H1 (cell line): Measurements from ENCODE around the gene EME2.

Source experiments
- ATF3 ChIP-seq: IDR thresholded peaks from 2 replicates; pipeline ENCODE4 v1.6.1; 2011; ENCODE audit warnings: low read depth, mild to moderate bottlenecking, low read length; ENCODE audit not compliant: insufficient read depth
- CBX5 ChIP-seq: fragments of 300-800, 300-1000 bp; sonication (generic); IDR thresholded peaks from 2 replicates; pipeline ENCODE4 v1.7.1; 2016; ENCODE audit warnings: antibody characterized with exemption, low read length, low read depth
- CREB1 ChIP-seq: IDR thresholded peaks from 2 replicates; pipeline ENCODE4 v1.6.1; 2012; ENCODE audit warnings: inconsistent platforms
- CTCF ChIP-seq, 3 experiments: IDR thresholded peaks; 1 replicate in 2 of 3; 2 replicates in 1 of 3; pipeline versions ENCODE4 v1.5.1 to v1.6.1; 2011; ENCODE audit warnings: low read length in 3 of 3, mild to moderate bottlenecking in 3 of 3, inconsistent platforms in 2 of 3, low read depth in 1 of 3, moderate library complexity in 1 of 3; ENCODE audit not compliant: insufficient read depth in 1 of 3; ENCODE audit errors: control extremely low read depth in 1 of 3
- EGR1 ChIP-seq: IDR thresholded peaks from 2 replicates; pipeline ENCODE4 v1.6.1; 2011; ENCODE audit warnings: low read depth, low read length, borderline replicate concordance
- EP300 ChIP-seq, 2 experiments: IDR thresholded peaks; 1 replicate in 1 of 2; 2 replicates in 1 of 2; pipeline ENCODE4 v1.6.1; 2011 to 2012; ENCODE audit warnings: low read depth in 2 of 2, low read length in 2 of 2, mild to moderate bottlenecking in 2 of 2, borderline replicate concordance in 1 of 2, inconsistent platforms in 1 of 2, moderate library complexity in 1 of 2
- KDM5A ChIP-seq: fragments of 200-600 bp; IDR thresholded peaks from 2 replicates; pipeline ENCODE4 v1.7.1; 2012; ENCODE audit warnings: mild to moderate bottlenecking, low read length, inconsistent platforms, mixed read lengths
- MAFK ChIP-seq: IDR thresholded peaks from 2 replicates; pipeline ENCODE4 v1.6.1; 2012; ENCODE audit warnings: low read depth, mild to moderate bottlenecking, improper control_type of control experiment, low read length
- POLR2A ChIP-seq, 2 experiments: IDR thresholded peaks; 1 replicate in 1 of 2; 2 replicates in 1 of 2; pipeline ENCODE4 v1.6.1; 2011; ENCODE audit warnings: low read depth in 2 of 2, low read length in 2 of 2, mild to moderate bottlenecking in 2 of 2; ENCODE audit errors: control extremely low read depth in 1 of 2
- POLR2AphosphoS5 ChIP-seq: IDR thresholded peaks from 2 replicates; pipeline ENCODE4 v1.6.1; 2011; ENCODE audit warnings: low read depth, low read length
- RFX5 ChIP-seq: IDR thresholded peaks from 2 replicates; pipeline ENCODE4 v1.6.1; 2011; ENCODE audit warnings: low read depth, low read length, improper control_type of control experiment, borderline replicate concordance
- SP4 ChIP-seq: IDR thresholded peaks from 2 replicates; pipeline ENCODE4 v1.6.1; 2012; ENCODE audit warnings: low read length, inconsistent platforms
- TAF1 ChIP-seq: IDR thresholded peaks from 2 replicates; pipeline ENCODE4 v1.6.1; 2011; ENCODE audit warnings: mild to moderate bottlenecking, low read depth, low read length
- YY1 ChIP-seq: IDR thresholded peaks from 2 replicates; pipeline ENCODE4 v1.6.1; 2011; ENCODE audit warnings: low read depth, mild to moderate bottlenecking, low read length

GRCh38 chr16:1810106-1810505 is 37.5 kb downstream of the EME2 start:
- TF ChIP-seq CREB1 (no peak), POLR2A (IDR thresholded peaks at IDR 0.05; ENCODE audit: control extremely low read depth in 1 of 2, low read depth in 2 of 2, low read length in 2 of 2) (no peak), EGR1 (no peak), EP300 (IDR thresholded peaks at IDR 0.05; ENCODE audit: borderline replicate concordance in 1 of 2, low read depth in 2 of 2, low read length in 2 of 2) (no peak), RFX5 (no peak), CTCF (IDR thresholded peaks at IDR 0.05; ENCODE audit: control extremely low read depth in 1 of 3, insufficient read depth in 1 of 3, low read depth in 1 of 3, low read length in 3 of 3) (no peak), TAF1 (no peak), YY1 (no peak), SP4 (no peak), CBX5 (no peak), POLR2AphosphoS5 (no peak), KDM5A (no peak), ATF3 (no peak), MAFK (no peak)
